COR-L47 (cell line): Measurements from ENCODE around the gene ANXA11.
"Not testable (repeated sequence)": the region's sequence is repeated elsewhere in the genome, so short reads cannot be mapped to it uniquely, and the experiment has no call there.

Experiments used
- DNase-seq: peaks from one replicate; lab custom pipeline; 2025; lab: John Stamatoyannopoulos, UW

ANXA11 gene

DNA sequence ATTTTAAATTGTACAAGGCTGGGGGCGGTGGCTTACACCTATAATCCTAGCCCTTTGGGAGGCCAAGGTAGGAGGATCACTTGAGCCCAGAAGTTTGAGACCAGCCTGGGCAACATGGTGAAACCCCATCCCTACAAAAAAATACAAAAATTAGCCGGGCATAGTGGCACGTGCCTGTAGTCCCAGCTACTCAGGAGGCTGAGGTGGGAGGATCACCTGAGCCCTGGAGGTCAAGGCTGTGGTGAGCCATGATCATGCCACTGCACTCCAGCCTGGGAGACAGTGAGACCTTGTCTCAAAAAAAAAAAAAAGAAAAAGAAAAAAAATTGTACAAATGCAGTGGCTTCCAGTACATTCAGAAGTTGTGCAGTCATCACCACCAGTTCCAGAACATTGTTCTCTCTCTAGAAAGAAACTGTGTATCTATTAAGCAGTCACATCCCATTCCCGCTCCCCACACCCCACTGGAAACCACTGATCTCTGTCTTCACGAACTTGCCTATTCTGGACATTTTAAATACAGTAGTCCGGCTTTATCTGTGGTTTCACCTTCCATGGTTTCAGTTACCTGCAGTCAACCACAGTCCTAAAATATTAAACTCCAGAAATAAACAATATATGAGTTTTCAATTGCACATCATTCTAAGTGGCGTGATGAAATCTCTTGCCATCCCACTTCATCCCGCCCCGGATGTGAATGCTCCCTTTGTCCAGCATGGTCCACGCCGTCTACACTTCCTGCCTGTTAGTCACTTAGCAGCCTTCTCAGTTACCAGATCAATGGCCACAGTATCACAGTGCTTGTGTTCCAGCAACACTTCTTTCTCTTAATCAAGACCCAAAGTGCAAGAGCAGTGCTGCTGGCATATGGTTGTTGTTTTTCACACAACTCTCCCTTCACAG is 59.7 kb downstream of the ANXA11 start:
- not testable (repeated sequence) for DNase-seq

DNA sequence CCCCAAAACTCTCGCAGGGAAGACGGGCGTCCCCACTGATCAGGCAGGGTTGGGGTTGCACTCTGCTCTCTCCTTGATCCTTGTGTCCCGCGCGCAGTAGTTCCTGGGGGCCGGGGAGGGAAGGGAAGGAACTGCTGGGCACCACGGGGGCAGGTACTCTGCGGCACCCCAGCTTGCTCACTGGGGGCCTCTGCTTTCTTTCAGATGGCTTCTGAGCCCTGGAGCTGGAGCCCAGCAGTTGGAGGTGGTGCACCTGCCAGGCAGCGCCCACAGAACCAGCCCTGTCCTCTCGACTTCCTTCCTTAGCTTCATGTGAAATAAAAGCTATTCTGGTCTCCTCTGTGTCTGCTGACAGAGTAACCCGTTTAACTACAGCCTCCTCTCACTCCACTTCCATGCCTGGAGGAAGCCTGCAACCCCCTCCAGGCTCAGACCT is 60.6 kb downstream of the ANXA11 start:
- no peak for DNase-seq

DNA sequence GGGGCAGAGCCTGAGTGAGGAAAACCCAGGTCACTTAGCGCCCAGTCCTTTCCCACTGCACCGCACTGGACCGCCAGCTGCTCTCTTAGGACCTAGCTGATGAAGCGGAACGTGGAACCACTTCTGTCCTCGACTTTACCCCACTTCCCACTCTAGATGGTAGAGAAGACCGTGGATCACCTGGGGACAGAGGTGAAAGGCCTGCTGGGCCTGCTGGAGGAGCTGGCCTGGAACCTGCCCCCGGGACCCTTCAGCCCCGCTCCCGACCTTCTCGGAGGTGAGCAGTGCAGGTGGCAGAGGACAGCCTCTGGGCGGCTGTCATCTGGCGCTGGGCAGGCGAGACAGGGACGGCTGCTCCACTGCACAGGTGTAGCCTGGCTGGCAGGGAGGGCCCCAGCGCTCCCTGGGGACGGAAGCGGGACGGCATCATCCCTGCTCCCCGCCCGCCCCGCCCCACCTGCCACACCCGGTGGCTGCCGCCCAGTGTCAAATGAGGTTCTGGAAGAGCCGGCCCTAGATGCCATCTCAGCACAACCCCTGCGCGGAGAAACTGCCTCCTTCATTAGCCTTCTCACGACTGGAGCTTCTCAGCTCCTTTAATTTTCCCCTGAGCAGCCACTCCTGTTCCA is 61.2 kb downstream of the ANXA11 start:
- no peak for DNase-seq

DNA sequence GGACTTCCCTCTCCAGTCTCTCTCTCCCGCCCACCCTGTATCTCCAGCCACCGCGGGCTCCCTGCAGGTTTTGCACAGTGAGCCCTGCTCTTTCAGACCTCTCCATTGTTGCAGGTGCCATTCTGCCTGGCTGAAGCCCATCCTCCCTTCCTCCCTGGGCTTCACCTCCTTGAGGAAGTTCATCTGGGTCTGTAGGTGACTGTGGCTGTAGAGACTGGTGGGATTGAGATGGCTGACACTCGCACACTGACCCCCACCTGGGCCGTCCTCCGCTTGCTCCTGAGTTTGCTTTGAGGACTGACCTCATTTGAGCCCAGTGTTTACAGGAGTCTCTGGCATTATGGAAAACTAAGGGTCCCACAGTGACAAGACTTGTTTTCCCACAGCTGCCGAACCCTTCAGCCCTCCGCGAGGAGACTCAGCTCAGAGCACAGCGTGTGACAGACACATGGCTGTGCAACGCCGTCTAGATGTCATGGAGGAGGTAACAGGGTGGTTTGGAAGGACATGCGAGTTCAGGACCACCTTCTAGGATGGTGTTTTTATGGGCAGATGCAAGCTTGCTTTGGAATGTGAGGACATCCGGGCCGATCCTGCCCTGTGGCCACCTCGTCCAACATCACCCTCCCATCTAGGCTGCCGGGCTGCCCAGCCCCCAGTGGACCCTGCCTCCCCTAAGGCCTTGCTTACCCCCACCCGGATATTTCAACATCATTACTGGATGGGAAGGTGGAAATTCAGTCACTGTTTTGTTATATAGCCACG is 63.5 kb downstream of the ANXA11 start:
- no peak for DNase-seq

DNA sequence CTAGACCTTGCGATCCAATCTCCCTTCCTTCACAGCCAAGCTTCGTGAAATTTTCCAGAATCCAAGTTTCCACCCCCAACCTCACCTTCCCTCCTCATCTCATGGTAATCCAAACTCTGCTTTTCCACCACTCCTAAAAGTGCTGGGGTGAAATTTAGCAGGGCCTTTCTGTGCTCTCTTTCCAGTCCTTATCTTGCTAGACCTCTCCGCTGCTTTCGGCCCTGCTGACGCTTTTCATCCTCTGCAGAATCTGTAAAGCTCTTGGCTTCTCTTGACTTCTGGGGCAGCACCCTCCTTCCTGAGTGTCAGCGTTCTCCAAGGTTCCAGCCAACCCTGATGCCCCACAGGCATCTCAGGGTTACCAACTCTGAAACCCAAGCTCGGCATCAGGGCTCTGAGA is 65.1 kb downstream of the ANXA11 start:
- no peak for DNase-seq

DNA sequence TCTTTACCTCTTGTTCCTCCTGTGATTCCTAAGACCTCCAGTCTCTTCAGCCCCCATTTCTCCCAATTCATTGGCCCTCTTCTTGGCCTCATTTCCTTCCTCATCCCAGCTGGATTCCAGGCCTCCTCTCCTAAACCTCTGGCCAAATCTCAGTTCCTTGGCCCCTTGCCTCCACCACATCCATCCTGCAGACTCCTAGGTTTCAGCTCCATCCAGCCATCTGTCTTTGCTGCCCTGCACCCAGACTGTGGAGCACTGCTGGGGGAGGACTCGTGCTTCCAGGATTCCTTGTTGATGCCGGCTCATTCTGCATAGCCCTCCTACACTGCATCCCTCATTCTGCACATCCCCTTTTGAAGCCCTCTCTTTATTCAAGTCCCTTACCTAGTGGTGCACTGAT is 66.1 kb downstream of the ANXA11 start:
- no peak for DNase-seq

DNA sequence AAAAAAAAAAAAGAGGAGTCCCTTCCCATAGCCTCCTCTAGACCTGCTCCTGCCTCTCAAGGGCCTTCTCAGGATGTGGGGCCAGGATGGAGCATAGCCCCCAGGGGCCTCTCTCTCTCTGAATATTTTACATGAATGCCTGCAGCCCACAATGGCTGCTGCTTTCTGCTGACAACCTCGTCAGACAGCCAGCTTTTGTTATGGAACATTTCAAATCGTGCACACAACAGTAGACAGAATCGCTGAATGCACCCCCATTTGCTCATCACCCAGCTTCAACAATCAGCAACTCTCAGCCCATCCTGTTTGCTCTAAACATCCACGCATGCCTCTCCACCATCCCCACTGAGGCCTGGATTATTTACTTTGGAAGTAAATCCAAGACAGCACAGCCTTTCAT is 67.4 kb downstream of the ANXA11 start:
- DNase-seq: no peak

DNA sequence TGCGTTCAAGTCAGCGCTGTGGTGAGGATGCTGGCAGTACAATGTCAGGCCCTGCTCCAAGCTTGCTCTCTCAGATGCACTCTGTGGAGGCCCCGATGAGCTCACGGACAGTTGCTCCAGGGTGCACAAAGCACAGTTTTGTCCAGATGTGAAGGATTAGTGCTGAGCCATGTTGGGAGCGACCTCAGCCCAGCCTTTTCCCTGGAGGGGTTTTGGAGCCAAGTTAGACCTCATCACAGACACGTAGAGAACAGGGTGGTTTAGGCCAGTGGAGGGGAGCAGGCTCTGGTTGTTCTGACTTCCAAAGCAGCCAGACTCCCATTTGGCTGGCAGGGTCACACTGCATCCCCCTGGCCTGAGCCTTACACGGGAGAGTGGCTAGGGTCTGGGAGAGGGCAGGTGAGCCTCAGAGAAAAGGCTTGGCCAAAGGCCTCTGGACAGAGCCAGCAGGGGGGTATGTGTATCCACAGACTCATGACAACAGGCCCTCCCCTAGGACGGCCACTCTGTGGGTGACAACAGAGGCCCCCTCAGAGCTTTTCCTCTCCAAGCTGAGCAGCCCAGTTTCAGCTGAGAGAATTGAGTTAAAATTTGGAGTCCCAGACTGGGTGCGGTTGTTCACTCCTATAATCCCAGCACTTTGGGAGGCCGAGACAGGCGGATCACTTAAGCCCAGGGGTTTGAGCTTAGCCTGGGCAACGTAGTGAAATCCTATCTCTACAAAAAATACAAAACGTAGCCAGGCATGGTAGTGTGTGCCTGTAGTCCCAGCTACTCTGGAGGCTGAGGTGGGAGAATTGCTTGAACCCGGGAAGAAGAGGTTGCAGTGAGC is 68.1 kb downstream of the ANXA11 start:
- DNase-seq: no peak

DNA sequence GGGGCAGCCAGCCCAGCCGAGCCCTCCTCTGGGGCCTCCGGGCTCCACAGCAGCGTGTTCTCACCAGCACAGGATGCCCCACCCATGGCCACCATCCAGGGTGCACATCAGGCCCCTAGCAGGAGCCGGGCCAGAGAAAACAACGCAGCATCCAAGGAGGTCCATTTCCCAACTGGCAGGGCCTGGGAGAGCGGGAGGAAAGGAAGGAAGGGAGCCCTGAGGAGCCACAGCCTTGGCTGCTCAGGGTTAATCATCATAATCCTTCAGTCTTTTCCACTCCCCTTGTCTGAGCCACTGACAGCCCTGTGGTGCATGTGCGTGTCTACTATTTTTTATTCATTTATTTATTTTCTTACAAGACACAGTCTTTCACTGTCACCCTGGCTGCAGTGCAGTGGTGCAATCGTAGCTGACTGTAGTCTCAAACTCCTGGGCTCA is 69.2 kb downstream of the ANXA11 start:
- no peak for DNase-seq

DNA sequence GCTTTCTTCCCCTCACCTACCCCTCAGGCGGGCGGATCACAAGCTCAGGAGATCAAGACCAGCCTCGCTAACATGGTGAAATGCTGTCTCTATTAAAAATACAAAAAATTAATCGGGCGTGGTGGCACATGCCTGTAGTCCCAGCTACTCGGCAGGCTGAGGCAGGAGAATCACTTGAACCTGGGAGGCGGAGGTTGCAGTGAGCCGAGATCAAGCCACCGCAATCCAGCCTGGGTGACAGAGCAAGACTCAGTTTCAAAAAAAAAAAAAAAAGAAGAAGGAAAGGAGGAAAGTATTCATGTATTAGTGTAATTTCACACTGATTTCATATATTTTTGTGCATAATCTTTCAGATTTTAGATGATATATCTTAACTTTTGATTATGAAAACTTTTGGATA is 71.7 kb downstream of the ANXA11 start:
- not testable (repeated sequence) for DNase-seq

DNA sequence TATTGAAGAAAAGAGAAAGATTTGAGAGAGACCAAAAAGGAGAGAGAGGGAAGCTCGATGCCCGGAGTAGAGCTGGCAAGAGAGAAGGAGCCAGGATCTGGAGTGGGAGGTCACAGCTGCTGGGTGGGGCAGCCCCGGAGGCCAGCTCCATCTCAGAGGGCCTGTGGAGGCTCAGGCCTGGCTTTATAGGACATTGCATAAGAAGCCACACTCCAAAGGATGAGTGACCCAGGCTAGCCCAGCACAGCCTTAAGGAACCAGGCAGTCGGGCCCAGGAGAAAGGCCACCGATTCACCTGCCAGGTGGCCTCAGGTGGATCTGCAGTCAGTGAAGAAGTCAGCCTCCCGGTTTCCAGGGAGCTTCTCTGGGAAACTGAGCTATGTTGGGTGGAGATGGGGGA is 72.1 kb downstream of the ANXA11 start:
- no peak for DNase-seq

DNA sequence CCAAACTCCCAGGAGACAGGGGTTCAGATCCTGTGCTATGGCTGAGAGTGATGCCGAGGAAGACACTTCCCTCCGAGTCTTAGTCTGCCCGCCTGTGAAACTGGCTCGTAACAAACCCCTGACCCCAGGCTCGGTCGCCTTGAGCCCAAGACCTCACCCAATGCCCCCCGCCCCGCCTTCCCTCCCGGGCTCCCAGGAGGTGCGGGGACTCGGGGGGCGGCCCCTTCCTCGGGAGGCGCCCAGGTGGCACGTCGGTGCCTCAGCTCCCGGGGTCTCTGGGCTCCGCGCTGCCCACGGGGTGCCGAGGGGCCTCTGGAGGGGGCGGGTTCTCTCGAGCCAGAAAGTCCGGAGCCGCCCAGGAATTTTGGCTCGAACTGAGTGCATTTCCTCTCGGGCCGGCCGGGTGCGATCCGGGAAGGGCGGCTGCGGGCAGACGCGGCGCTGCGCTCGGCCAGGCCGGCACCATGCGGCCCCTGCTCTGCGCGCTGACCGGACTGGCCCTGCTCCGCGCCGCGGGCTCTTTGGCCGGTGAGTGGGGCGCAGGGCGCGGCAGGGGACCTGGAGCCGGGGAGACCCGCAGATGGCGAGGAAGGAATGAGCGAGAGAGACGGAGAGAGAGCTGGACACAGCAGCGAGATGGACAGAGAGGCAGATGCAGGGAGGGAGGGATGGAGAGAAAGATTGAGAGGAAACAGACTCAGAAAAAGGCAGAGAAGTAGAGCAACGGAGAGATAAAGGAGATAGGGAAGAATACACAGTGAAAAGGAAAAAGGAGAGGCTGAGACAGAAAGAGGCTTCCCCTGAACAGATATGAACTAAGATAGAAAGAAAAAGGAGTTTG is 72.8 kb downstream of the ANXA11 start, which contains the start of gene PLAC9:
Gene PLAC9, plus strand, starts transcription at position 432 of the 841 bp plus-strand sequence. Its CDS starts 33 bp downstream, at position 465.
- DNase-seq: no peak

DNA sequence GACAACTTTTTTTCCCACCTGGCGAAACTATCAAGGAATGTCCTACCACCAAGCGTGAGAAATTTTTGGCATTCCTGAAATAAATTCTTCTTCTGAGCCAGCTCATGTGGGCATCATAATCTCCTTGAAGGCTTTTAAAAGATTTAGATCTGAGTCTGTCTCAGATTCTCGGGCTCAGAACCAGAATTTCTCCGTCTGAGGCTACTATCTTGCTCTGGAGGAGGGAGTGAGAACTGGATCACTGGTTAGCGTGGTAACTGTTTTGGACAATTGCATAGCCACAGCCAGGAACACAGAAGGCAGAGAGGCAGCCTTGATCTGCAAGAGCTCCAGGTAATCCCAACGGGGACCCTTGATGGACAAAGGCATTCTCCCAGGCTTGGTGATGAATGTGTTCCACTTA is 73.8 kb downstream of the ANXA11 start:
- DNase-seq: no peak

DNA sequence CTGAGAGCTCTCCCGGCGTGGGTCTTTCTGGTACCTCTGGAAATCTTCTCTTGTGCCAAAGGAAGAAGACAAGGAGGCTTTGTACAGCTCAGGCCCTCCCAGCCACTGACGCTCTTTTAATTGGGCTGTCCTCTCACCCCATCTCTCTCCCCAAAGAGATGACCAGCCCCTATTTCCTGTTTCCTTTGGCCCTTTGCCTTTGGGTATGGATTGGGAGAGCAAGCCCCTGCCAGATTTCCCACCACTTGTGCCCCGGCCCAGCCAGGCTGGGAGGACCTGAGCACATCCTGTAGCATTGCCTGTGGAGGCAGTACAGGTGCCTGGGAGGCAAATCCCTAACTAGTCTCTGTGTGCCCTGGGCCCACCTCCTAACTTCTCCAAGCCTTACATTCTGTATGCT is 78.5 kb downstream of the ANXA11 start:
- DNase-seq: no peak

DNA sequence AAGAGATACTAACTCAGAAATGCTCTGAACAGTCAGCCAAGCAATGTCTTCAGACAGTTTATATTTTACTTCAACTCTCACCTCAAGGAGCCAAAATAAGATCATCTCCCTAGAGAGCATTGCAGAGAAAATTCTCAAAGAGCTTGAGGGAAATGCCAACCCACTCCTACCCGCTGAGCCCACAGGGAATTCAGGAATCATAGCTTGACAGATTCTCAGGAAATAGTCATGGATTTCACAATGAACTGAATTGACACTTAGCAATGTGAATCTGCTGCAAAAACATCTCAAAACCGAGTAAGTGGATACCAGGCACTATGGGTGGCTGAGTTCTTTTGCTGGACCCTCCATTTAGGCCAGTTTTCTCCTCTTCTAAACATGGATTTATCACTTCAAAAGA is 82.6 kb downstream of the ANXA11 start:
- no peak for DNase-seq

DNA sequence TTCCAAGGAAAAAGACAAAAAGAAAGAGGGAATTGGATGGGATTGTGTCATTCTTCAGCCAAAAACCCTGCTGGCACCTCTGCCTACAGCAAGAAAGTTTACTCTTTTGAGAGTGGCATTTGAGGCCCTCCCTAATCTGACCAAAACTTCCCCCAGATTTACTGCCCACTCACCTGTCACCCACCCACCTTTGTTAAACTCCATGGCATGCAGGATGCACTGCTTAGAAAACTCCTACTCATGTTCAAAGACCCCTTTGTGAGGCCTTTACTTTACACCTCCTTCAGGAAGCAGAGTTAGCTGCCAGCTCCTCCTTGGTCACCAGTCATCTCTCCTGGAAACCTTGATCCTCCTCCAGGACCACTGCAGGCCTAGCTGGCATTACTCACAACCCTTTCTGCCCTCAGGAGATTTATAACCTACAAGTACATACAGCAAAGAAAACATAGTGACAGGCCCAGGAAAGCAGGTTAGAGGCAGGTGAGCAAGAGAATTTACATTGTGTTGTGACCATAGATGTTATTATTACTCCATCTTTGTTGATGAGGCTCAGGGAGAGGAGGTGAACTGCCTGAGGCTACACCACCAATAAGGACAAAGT is 83.1 kb downstream of the ANXA11 start:
- DNase-seq: no peak

DNA sequence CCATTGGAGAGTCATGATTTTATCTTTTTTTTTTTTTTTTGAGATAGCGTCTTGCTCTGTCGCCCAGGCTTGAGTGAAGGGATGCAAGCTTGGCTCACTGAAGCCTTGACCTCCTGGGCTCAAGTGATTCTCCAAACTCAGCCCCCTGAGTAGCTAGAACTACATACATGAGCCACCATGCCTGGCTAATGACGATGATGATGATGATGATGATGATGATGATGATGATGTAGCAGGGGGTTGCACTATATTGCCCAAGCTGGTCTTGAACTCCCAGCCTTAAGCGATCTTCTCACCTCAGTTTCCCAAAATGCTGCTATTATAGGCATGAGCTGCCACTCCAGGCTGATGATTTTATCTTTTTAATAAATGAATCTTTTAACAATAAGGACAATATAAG is 86.7 kb downstream of the ANXA11 start:
- DNase-seq: no peak

DNA sequence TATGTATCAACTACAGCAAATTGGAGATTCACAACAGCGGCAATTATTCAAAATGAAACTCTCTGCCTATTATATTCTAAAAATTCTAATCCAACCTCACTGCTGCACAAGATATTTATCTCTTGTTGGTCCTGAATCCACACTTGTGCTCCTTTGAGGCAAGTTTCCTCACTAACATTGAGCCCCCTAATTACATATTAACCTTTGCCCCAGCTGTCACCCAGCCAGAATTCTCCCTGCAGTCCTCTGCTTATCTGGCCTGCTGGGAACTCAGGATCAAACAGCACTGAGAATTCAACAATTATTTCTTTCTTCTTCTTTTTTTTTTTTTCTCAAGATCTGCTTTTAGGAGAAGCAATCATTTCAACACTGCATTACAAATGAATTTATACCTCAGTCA is 94.4 kb downstream of the ANXA11 start:
- no peak for DNase-seq

DNA sequence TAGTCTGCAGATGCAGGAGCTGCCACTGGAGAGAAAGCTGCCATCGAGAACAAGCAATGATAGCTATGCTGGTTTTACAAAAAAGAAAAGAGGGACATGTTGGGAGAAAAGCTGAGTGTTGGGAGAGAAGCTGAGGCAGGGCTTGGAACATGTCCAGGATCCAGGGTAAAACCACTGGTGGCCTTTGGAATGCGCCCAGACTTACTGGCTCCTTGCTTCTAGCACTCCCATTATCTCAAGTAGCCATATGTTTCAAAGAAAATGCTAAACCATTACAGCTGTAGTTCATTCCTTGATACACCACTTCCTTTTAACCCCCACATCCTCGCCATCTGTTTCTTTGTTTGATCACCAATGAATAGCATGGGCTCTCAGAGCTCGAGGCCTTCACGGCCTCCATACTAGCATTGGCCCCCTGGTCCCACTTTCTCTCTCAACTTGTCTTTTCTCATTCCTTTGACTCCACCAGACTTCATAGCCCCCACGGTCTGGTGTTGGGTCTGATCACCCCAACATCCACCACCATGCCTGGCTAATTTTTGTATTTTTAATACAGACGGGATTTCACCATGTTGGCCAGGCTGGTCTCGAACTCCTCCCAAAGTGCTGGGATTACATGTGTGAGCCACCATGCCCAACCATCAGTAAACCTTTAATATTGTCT is 96.6 kb downstream of the ANXA11 start:
- no peak for DNase-seq
